Upper lobe of left lung (tissue), 4 donors: ENCODE data around the gene PPP2R2C.

Experiments used
- CTCF ChIP-seq, 6 experiments: fragments of 450-650 bp in 4 of 6; fragments of 200-600 bp in 2 of 6; sonication (generic) in 2 of 6; IDR thresholded peaks; one replicate each; pipeline ENCODE4 v1.5.1; 2016 to 2019; ENCODE audit warnings: antibody characterized with exemption in 6 of 6
- EP300 ChIP-seq, 4 donors: sonication (generic); formaldehyde crosslinking; IDR thresholded peaks; one replicate each; pipeline ENCODE4 v1.5.1; 2017; ENCODE audit warnings: antibody characterized with exemption in 4 of 4, control low read depth in 2 of 4
- POLR2A ChIP-seq, 4 donors: fragments of 450-650 bp; IDR thresholded peaks; one replicate each; pipeline ENCODE4 v1.5.1; 2016 to 2017; ENCODE audit warnings: antibody characterized with exemption in 4 of 4, mild to moderate bottlenecking in 2 of 4
- POLR2AphosphoS5 ChIP-seq, 2 donors: sonication (generic); formaldehyde crosslinking; IDR thresholded peaks; one replicate each; pipeline ENCODE4 v1.5.1; 2017; ENCODE audit warnings: antibody characterized with exemption in 2 of 2

- TF ChIP-seq POLR2A (IDR thresholded peaks at IDR 0.05) (no peak), EP300 (IDR thresholded peaks at IDR 0.05) (no peak), CTCF (IDR thresholded peaks at IDR 0.05) (no peak), POLR2AphosphoS5 (IDR thresholded peaks at IDR 0.05) (no peak)
Observed at GRCh38 chr4:6473264-6474052, 1.0 kb upstream of the PPP2R2C start.
